Measurements from ENCODE around the gene CLSTN1. TPM values are rescaled to one million over a fixed set of nuclear protein-coding genes. Genes with fewer than 3 reads are reported as not detected.
"Not testable (repeated sequence)": the region's sequence is repeated elsewhere in the genome, so short reads cannot be mapped to it uniquely, and the experiment has no call there.

Gene CLSTN1
- total RNA-seq, 2 experiments from 2014 or later: 29.3 to 29.9 TPM

DNA sequence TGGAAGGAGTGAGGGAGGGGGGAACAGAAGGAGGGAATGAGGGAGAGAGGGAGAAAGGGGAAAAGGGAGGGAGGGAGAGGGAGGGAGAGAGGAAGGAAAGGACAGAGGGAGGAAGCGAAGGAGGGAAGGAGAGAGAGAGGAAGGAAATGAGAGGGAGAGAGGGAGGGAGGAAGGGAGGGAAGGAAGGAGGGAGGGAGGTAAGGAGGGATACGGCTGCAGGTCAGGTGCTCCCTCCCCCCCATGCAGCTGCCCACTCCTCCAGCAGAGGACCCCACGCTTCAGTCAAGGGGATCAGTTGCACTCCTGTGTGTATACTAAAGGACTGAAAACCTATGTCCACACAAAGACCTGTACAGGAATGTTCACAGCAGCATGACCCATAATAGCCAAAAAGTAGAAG, 54.8 kb downstream of the CLSTN1 start:
- H3K27ac Mint-ChIP-seq: no peak overlapping the region
- DNase-seq: no peak
- ATAC-seq: no peak
- intact Hi-C loops (cut with micrococcal nuclease): no loop called here
- H3K36me3 Mint-ChIP-seq (ENCODE audit: low read depth): peaks cover 4% of the 10 kb centered on the region
- H3K4me3 Mint-ChIP-seq: no peak overlapping the region
- no peaks in the 10 kb centered on the region for H3K9me3 Mint-ChIP-seq
- no peaks in the 10 kb centered on the region for H3K27me3 Mint-ChIP-seq
- POLR2A ChIA-PET: no interaction called here
- H3K4me1 Mint-ChIP-seq (ENCODE audit: low read depth): peaks cover 13% of the 10 kb centered on the region
- CTCF ChIA-PET: no interaction called here
- TF ChIP-seq, protein P1, sequence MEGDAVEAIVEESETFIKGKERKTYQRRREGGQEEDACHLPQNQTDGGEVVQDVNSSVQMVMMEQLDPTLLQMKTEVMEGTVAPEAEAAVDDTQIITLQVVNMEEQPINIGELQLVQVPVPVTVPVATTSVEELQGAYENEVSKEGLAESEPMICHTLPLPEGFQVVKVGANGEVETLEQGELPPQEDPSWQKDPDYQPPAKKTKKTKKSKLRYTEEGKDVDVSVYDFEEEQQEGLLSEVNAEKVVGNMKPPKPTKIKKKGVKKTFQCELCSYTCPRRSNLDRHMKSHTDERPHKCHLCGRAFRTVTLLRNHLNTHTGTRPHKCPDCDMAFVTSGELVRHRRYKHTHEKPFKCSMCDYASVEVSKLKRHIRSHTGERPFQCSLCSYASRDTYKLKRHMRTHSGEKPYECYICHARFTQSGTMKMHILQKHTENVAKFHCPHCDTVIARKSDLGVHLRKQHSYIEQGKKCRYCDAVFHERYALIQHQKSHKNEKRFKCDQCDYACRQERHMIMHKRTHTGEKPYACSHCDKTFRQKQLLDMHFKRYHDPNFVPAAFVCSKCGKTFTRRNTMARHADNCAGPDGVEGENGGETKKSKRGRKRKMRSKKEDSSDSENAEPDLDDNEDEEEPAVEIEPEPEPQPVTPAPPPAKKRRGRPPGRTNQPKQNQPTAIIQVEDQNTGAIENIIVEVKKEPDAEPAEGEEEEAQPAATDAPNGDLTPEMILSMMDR (IDR thresholded peaks at IDR 0.05): no peak

DNA sequence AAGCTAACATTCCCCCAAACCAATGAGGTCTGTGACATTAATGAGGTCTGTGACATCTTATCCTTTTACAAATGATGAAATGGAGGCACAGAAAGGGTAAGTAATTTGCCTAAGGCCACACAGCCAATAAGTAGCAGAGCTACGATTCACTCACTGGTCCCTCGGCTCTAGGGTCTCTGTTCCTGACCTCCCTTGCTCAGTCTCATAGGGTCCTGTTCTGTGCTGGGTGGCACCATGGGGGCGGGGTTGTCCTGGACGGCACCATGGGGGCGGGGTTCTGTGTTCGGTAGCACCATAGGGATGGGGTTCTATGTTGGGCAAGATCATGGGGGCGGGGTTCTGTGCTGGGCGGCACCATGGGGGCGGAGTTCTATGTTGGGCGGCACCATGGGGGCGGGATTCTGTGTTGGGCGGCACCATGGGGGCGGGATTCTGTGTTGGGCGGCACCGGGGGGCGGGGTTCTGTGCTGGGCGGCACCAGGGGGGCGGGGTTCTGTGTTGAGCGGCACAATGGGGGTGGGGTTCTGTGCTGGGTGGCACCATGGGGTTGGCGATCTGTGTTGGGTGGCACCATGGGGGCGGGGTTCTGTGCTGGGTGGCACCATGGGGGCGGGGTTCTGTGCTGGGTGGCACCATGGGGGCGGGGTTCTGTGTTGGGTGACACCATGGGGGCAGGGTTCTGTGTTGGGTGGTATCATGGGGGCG, 55.6 kb downstream of the CLSTN1 start:
- ATAC-seq: peak; percentile 39
- TF ChIP-seq, protein P1 (IDR thresholded peaks at IDR 0.05): no peak
- Mint-ChIP-seq H3K4me1 (ENCODE audit: low read depth) (peaks cover 14% of the 10 kb centered on the region), H3K27ac (no peak overlapping the region), H3K9me3 (no peaks in the 10 kb centered on the region), H3K36me3 (ENCODE audit: low read depth) (peaks cover 4% of the 10 kb centered on the region), H3K27me3 (no peaks in the 10 kb centered on the region), H3K4me3 (no peak overlapping the region)
- POLR2A ChIA-PET: no interaction called here
- CTCF ChIA-PET: interaction anchor here (1.0 to 2.2 kb wide), 2 partner anchors 16 to 100 kb away, joined by 3 to 12 read pairs; no protein-coding TSS in a partner anchor
- DNase-seq: peak; percentile 24
- intact Hi-C loops (cut with micrococcal nuclease): no loop called here

DNA sequence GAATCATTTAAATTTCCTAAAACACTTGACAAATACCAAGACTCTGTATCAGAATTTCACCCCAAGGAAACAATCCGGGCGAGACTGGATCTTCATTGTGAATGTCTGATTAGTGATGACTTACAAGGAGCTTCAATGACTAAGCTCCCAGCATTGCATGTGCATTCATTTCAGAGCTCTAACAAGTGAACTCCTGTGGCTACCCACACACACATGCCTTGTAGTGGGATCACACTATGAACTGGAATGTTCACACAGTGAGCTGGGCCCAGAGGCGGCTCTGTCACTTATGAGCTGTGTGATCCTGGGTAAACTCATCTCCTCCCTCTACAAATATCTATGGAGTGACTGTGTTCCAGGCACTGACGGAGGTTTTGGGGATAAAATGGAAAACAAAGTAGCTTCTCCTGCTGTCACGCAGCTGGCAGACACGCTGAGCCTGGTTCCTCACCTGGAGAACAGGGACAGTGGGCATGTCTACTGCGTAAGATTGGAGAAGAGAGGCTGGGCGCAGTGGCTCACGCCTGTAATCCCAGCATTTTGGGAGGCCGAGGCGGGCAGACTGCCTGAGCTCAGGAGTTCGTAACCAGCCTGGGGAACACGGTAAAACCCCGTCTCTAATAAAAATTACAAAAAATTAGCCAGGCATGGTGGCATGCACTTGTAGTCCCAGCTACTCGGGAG, 56.9 kb downstream of the CLSTN1 start:
- Mint-ChIP-seq H3K27me3 (no peaks in the 10 kb centered on the region), H3K27ac (no peak overlapping the region), H3K4me1 (ENCODE audit: low read depth) (peaks cover 14% of the 10 kb centered on the region), H3K9me3 (no peaks in the 10 kb centered on the region), H3K4me3 (no peak overlapping the region), H3K36me3 (ENCODE audit: low read depth) (no peaks in the 10 kb centered on the region)
- ChIA-PET POLR2A (interaction anchor here (0.6 to 0.8 kb wide), 2 partner anchors 25 to 165 kb away, joined by 3 to 4 read pairs; no protein-coding TSS in a partner anchor), CTCF (interaction anchor here (1.0 to 2.2 kb wide), 4 partner anchors 10 to 109 kb away, joined by 3 to 12 read pairs (median 3); no protein-coding TSS in a partner anchor)
- ATAC-seq (no peak), DNase-seq (no peak)
- intact Hi-C loops (cut with micrococcal nuclease): no loop called here
- TF ChIP-seq, protein P1 (IDR thresholded peaks at IDR 0.05): no peak

DNA sequence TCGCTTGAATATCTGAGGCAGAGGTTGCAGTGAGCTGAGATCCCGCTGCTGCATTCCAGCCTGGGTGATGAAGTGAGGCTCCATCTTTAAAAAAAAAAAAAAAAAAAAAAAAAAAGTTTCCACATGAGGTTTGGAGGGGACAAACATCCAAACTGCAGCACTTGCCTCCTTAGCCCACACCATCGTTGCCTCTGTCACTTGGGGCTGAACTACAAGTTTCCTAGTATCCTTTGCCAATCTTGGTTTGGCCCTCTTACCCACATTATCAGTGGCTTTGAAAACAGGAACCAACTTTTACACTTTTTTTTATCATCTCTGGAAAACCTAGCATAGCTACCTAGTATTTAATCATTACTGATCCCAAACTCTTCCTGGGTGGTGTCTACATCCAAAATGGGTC, 59.2 kb downstream of the CLSTN1 start:
- TF ChIP-seq, protein P1 (IDR thresholded peaks at IDR 0.05): no peak
- DNase-seq: no peak
- no peak overlapping the region for H3K4me3 Mint-ChIP-seq
- intact Hi-C loops (cut with micrococcal nuclease): no loop called here
- no peak overlapping the region for H3K27ac Mint-ChIP-seq
- ChIA-PET POLR2A (no interaction called here), CTCF (interaction anchor here (1.4 kb wide), 1 partner anchor 29 kb away, joined by 3 read pairs; no protein-coding TSS in a partner anchor)
- no peaks in the 10 kb centered on the region for H3K36me3 Mint-ChIP-seq (ENCODE audit: low read depth)
- peaks cover 19% of the 10 kb centered on the region for H3K4me1 Mint-ChIP-seq (ENCODE audit: low read depth)
- ATAC-seq: no peak
- no peaks in the 10 kb centered on the region for H3K27me3 Mint-ChIP-seq
- H3K9me3 Mint-ChIP-seq: no peaks in the 10 kb centered on the region

DNA sequence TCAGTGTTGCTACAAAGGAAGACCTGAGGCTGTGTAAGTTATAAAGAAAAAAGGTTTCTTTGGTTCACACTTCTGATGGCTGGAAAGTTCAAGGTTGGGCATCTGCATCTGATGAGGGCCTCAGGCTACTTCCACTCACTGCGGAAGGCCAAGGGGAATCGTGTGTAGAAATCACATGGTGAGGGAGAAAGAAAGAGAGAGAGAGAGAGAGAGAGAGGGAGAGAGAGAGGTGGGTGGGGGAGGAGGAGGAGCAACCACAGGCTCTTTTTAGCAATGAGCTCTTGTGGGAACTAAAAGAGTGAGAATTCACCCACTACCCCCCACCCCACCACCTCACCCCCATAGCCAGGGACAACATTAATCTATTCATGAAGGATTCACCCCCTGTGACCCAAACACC, 59.9 kb downstream of the CLSTN1 start:
- peak overlapping the region; percentile 55 for H3K27ac Mint-ChIP-seq
- DNase-seq (no peak), ATAC-seq (no peak)
- H3K36me3 Mint-ChIP-seq (ENCODE audit: low read depth): no peaks in the 10 kb centered on the region
- H3K4me1 Mint-ChIP-seq (ENCODE audit: low read depth): peaks cover 16% of the 10 kb centered on the region
- TF ChIP-seq, protein P1 (IDR thresholded peaks at IDR 0.05): no peak
- H3K9me3 Mint-ChIP-seq: no peaks in the 10 kb centered on the region
- CTCF ChIA-PET: interaction anchor here (1.4 kb wide), 1 partner anchor 30 kb away, joined by 3 read pairs; no protein-coding TSS in a partner anchor
- intact Hi-C loops (cut with micrococcal nuclease): no loop called here
- H3K4me3 Mint-ChIP-seq: no peak overlapping the region
- POLR2A ChIA-PET: no interaction called here
- H3K27me3 Mint-ChIP-seq: no peaks in the 10 kb centered on the region

DNA sequence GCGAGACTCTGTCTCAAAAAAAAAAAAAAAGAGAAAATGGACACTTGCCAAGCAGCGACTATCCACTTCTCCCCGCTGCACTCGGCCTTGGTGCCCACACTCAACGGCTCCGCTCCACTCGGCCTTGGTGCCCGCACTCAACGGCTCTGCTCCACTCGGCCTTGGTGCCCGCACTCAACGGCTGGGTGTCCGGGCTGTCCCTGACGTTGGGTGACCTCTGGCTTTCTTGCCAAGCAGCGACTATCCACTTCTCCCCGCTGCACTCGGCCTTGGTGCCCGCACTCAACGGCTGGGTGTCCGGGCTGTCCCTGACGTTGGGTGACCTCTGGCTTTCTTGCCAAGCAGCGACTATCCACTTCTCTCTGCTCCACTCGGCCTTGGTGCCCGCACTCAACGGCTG, 61.3 kb downstream of the CLSTN1 start:
- DNase-seq; H3K4me3 Mint-ChIP-seq; H3K27me3 Mint-ChIP-seq; H3K36me3 Mint-ChIP-seq (ENCODE audit: low read depth); ATAC-seq; H3K27ac Mint-ChIP-seq; intact Hi-C loops (cut with micrococcal nuclease); H3K9me3 Mint-ChIP-seq: not testable (repeated sequence)
- POLR2A ChIA-PET: interaction anchor here (0.7 kb wide), 1 partner anchor 52 kb away, joined by 3 read pairs; no protein-coding TSS in a partner anchor
- peaks cover 15% of the 10 kb centered on the region for H3K4me1 Mint-ChIP-seq (ENCODE audit: low read depth)
- CTCF ChIA-PET: interaction anchor here (1.5 kb wide), 1 partner anchor 12 kb away, joined by 5 read pairs; no protein-coding TSS in a partner anchor

All from activated CD8-positive, alpha-beta T cell treated with anti-CD3 and anti-CD28 coated beads for 36 hours (primary cell).